Right atrium auricular region (tissue), 2 donors: ENCODE results near the gene SNX33. TPM values are rescaled to one million over a fixed set of nuclear protein-coding genes. Genes with fewer than 3 reads are reported as not detected.

Experiments used
- DNase-seq: peaks from one replicate; pipeline ENCODE4 v3.0.0-alpha.2; 2019; ENCODE audit warnings: low spot score
- H3K27ac ChIP-seq, 2 donors: fragments of 200-600 bp; sonication (generic); 1 replicate in 1 of 2; 2 replicates in 1 of 2; pipeline ENCODE4 v1.5.1; 2016 to 2019
- H3K27me3 ChIP-seq, 2 donors: fragments of 200-600 bp; sonication (generic); one replicate each; pipeline versions ENCODE4 v1.5.1 to v1.6.0; 2017 to 2019
- H3K36me3 ChIP-seq: fragments of 200-600 bp; sonication (generic); one replicate; pipeline ENCODE4 v1.5.1; 2016
- H3K4me1 ChIP-seq, 2 donors: fragments of 200-600 bp; sonication (generic); one replicate each; pipeline versions ENCODE4 v1.5.1 to v1.6.0; 2017 to 2019
- H3K4me3 ChIP-seq, 2 donors: fragments of 200-600 bp; sonication (generic); 1 replicate in 1 of 2; 2 replicates in 1 of 2; pipeline ENCODE4 v1.5.1; 2017 to 2019; ENCODE audit warnings: mild to moderate bottlenecking in 1 of 2, moderate library complexity in 1 of 2
- H3K9me3 ChIP-seq, 2 donors: fragments of 200-600 bp; sonication (generic); one replicate each; pipeline ENCODE4 v1.5.1; 2019
- CTCF ChIP-seq, 2 donors: fragments of 200-600 bp; sonication (generic); IDR thresholded peaks; one replicate each; pipeline ENCODE4 v1.5.1; 2019; ENCODE audit warnings: antibody characterized with exemption in 2 of 2
- total RNA-seq, 2 donors: library from RNA; depleted of rRNA; stranded (reverse); fragments of >200 nt; gene quantifications; one replicate each; pipeline ENCODE4 v1.1.0, GENCODE V29; 2016

Gene SNX33
- total RNA-seq, 2 donors from 2014 or later: 10.3 to 20.5 TPM

GRCh38 chr15:75656813-75657212 is 9.1 kb downstream of the SNX33 start:
- no peaks in the 10 kb centered on the region for H3K9me3 ChIP-seq
- no peaks in the 10 kb centered on the region for H3K27me3 ChIP-seq
- H3K4me3 ChIP-seq: no peak overlapping the region
- no peak overlapping the region for H3K27ac ChIP-seq
- no peak for TF ChIP-seq CTCF (IDR thresholded peaks at IDR 0.05)
- peaks cover 15% of the 10 kb centered on the region for H3K36me3 ChIP-seq
- H3K4me1 ChIP-seq: peaks cover 0 to 68% of the 10 kb centered on the region in 2 donors
- no peak for DNase-seq

- peaks cover 15% of the 10 kb centered on the region for H3K36me3 ChIP-seq
Measured at GRCh38 chr15:75659141-75659771, 11.5 kb downstream of the SNX33 start.

GRCh38 chr15:75659928-75660645 is 12.4 kb downstream of the SNX33 start:
- DNase-seq: no peak
- Histone ChIP-seq H3K27ac (peak overlapping the region; percentile 78 to 86), H3K27me3 (no peaks in the 10 kb centered on the region), H3K9me3 (no peaks in the 10 kb centered on the region), H3K4me1 (peaks cover 0 to 36% of the 10 kb centered on the region in 2 donors), H3K4me3 (no peak overlapping the region), H3K36me3 (peaks cover 15% of the 10 kb centered on the region)
- no peak for TF ChIP-seq CTCF (IDR thresholded peaks at IDR 0.05)

More at GRCh38 chr15:75659141-75659771, 11.5 kb downstream of the SNX33 start:
- no peak for DNase-seq
- H3K4me1 ChIP-seq: peaks cover 0 to 44% of the 10 kb centered on the region in 2 donors
- no peak overlapping the region for H3K4me3 ChIP-seq
- TF ChIP-seq CTCF (IDR thresholded peaks at IDR 0.05): no peak
- no peaks in the 10 kb centered on the region for H3K27me3 ChIP-seq
- H3K9me3 ChIP-seq: no peaks in the 10 kb centered on the region
- peak overlapping the region; percentile 52 to 58 for H3K27ac ChIP-seq

- peak; percentile 92 for DNase-seq
- peaks cover 0 to 42% of the 10 kb centered on the region in 2 donors for H3K4me1 ChIP-seq
- H3K27me3 ChIP-seq: no peaks in the 10 kb centered on the region
- peak overlapping the region; percentile 78 to 86 for H3K27ac ChIP-seq
- TF ChIP-seq CTCF (IDR thresholded peaks at IDR 0.05): no peak
- peaks cover 15% of the 10 kb centered on the region for H3K36me3 ChIP-seq
- no peak overlapping the region for H3K4me3 ChIP-seq
- H3K9me3 ChIP-seq: no peaks in the 10 kb centered on the region
Measured at GRCh38 chr15:75661100-75661755, 13.5 kb downstream of the SNX33 start.

GRCh38 chr15:75661756-75662140 is 14.0 kb downstream of the SNX33 start:
- no peaks in the 10 kb centered on the region for H3K27me3 ChIP-seq
- H3K9me3 ChIP-seq: no peaks in the 10 kb centered on the region
- H3K27ac ChIP-seq: peak overlapping the region; percentile 78 to 86
- no peak for DNase-seq
- H3K4me1 ChIP-seq: peaks cover 0 to 47% of the 10 kb centered on the region in 2 donors
- no peak for TF ChIP-seq CTCF (IDR thresholded peaks at IDR 0.05)
- H3K36me3 ChIP-seq: peaks cover 15% of the 10 kb centered on the region
- no peak overlapping the region for H3K4me3 ChIP-seq
